ENCODE measurements around the gene FCAMR.

FCAMR gene

DNA sequence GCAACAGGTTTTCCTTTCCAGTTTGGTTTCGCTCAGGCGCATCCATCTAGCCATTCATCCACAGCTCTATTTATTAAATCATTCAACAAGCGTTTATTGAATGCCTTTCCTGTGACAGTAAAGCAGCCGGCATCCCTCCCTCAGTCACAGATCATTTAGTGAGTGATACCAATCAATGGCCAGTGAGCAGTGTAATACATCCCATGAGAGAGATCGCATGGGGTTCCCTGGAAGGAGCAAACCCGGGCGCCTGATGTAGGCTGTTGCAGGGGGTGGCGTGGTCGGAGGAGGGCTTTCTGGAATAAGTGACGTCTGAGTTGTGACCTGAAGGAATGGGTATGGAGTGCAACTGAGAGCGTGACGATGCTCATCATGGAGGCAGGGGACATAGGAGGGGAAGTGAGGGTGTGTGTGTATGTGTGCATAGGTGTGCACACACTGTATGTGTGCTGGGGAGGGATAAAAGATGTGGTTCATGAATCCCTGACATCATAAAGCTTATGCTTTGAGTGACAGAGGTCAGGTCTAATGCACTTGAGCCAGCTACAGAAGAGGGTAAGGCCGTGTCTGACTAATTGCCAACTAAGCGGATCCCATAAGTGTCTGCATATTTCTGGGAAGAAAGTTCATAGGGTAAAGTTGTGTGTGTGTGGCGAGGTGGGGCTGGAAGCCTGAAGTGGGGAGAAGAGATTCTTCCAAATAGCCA, 55.1 kb downstream of the FCAMR start:
- no peak overlapping the region for H3K23ac ChIP-seq (ENCODE audit: low read length)
- H3K36me3 ChIP-seq (ENCODE audit: control insufficient read depth, insufficient read depth, low read length): no peaks in the 10 kb centered on the region
- no CpG with 5 or more reads among the region's 15 CpGs for WGBS (ENCODE audit: extremely low coverage, insufficient coverage, low lambda C conversion rate)

DNA sequence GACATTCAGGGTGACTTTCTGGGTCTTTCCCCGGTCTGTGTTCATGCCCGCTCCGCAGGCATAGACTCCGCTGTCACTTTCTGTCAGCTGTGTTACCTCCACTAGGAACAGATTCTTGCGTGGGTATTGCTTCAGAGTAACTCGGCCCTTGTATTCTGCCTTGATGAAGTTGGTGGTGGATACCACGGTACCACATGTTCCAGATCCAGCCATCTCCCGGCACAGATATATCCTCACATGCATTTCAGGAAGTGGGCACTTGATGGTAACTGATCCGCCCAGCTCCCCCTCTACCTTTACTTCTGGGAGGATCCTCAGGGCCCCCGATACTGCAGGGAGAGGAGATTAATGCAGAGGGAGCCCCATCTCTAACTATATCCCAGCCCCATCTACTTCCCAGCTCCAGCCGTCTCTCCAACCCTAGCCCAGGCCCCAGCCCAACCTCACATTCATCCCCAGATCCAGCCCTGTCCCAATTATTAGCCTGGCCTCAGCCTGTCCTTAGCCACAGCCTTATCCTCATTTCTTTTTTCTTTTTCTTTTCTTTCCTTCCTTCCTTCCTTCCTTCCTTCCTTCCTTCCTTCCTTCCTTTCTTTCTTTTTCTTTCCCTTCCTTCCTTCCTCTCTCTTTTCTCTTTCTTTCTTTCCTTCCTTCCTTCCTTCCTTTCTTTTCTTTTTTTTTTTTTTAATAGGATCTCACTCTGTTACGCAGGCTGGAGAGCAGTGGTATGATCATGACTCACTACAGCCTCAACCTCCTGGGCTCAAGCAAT, 56.3 kb downstream of the FCAMR start:
- Histone ChIP-seq H3K9ac (ENCODE audit: low read length) (no peak overlapping the region), H3K56ac (ENCODE audit: low read length) (no peak overlapping the region), H3K27ac (ENCODE audit: low read depth, low read length) (no peak overlapping the region), H3K79me2 (ENCODE audit: control insufficient read depth, insufficient read depth, low read length) (no peaks in the 10 kb centered on the region), H3K36me3 (ENCODE audit: control insufficient read depth, insufficient read depth, low read length) (no peaks in the 10 kb centered on the region), H2BK5ac (ENCODE audit: low read length) (no peak overlapping the region), H3K79me1 (ENCODE audit: low read length) (no peaks in the 10 kb centered on the region), H3K27me3 (ENCODE audit: insufficient read depth, low read length, poor library complexity) (no peaks in the 10 kb centered on the region), H4K8ac (ENCODE audit: low read depth, low read length) (no peak overlapping the region), H3K18ac (ENCODE audit: low read length) (no peak overlapping the region), H3K23ac (ENCODE audit: low read length) (no peak overlapping the region), H3K4ac (ENCODE audit: low read depth, low read length) (no peak overlapping the region), H3K4me2 (ENCODE audit: low read length) (no peak overlapping the region), H2BK15ac (replicated peaks; ENCODE audit: low read depth) (no peak overlapping the region), H3K4me1 (ENCODE audit: control insufficient read depth, low read depth, low read length) (no peaks in the 10 kb centered on the region), H2AK5ac (ENCODE audit: low read length) (no peak overlapping the region), H3K4me3 (ENCODE audit: low read length) (no peak overlapping the region), H4K5ac (ENCODE audit: low read length) (no peak overlapping the region), H2BK120ac (ENCODE audit: low read depth, low read length) (no peak overlapping the region)
- DNase-seq: no peak
- no CpG with 5 or more reads among the region's 12 CpGs for WGBS (ENCODE audit: extremely low coverage, insufficient coverage, low lambda C conversion rate)

More for the DNA sequence above, 55.1 kb downstream of the FCAMR start:
- Histone ChIP-seq H3K79me2 (ENCODE audit: control insufficient read depth, insufficient read depth, low read length) (no peaks in the 10 kb centered on the region), H2AK5ac (ENCODE audit: low read length) (no peak overlapping the region), H3K79me1 (ENCODE audit: low read length) (no peaks in the 10 kb centered on the region), H3K27ac (ENCODE audit: low read depth, low read length) (no peak overlapping the region), H3K4me1 (ENCODE audit: control insufficient read depth, low read depth, low read length) (no peaks in the 10 kb centered on the region), H3K18ac (ENCODE audit: low read length) (no peak overlapping the region), H4K5ac (ENCODE audit: low read length) (no peak overlapping the region), H3K27me3 (ENCODE audit: insufficient read depth, low read length, poor library complexity) (no peaks in the 10 kb centered on the region), H3K9ac (ENCODE audit: low read length) (no peak overlapping the region), H2BK120ac (ENCODE audit: low read depth, low read length) (no peak overlapping the region), H3K4me2 (ENCODE audit: low read length) (no peak overlapping the region), H3K4me3 (ENCODE audit: low read length) (no peak overlapping the region), H4K8ac (ENCODE audit: low read depth, low read length) (no peak overlapping the region), H2BK5ac (ENCODE audit: low read length) (no peak overlapping the region), H3K56ac (ENCODE audit: low read length) (no peak overlapping the region), H3K4ac (ENCODE audit: low read depth, low read length) (no peak overlapping the region), H2BK15ac (replicated peaks; ENCODE audit: low read depth) (no peak overlapping the region)
- DNase-seq: no peak

DNA sequence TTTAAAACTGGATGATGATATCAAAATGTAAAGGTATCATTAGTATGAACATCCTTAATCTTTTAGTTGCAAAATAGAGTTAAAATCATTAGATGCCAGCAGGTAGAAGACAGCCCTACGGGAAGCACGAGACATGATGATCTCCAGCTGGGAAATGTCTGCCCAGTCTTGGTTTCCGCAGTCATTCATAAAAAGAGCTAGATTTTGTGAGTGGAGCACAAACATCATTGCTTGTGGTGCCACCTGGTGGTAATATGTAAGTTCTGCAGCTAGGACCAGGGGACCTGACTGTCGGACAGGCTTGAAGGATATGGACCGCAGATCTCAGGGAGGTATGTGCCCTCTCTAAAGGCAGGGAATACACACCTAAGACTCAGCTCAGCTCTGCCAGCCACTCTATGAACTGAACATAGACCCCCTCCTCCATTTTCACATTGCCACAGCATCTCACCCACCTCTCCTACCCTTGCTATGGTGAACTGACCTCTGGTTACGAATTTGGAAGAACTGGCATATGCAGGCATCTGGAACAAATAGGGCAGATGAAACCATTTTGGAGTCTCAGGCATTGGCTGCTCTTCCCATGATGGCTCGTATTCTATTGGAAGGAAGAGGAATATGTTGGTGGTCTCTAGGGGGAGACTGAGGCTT, 57.7 kb downstream of the FCAMR start:
- Histone ChIP-seq H3K27me3 (ENCODE audit: insufficient read depth, low read length, poor library complexity) (peaks cover 5% of the 10 kb centered on the region), H2BK15ac (replicated peaks; ENCODE audit: low read depth) (no peak overlapping the region), H3K79me1 (ENCODE audit: low read length) (no peaks in the 10 kb centered on the region), H3K4me3 (ENCODE audit: low read length) (no peak overlapping the region), H3K4me1 (ENCODE audit: control insufficient read depth, low read depth, low read length) (no peaks in the 10 kb centered on the region), H3K18ac (ENCODE audit: low read length) (no peak overlapping the region), H4K5ac (ENCODE audit: low read length) (no peak overlapping the region), H2BK5ac (ENCODE audit: low read length) (no peak overlapping the region), H3K4me2 (ENCODE audit: low read length) (no peak overlapping the region), H3K36me3 (ENCODE audit: control insufficient read depth, insufficient read depth, low read length) (no peaks in the 10 kb centered on the region), H3K23ac (ENCODE audit: low read length) (no peak overlapping the region), H3K27ac (ENCODE audit: low read depth, low read length) (no peak overlapping the region), H3K9ac (ENCODE audit: low read length) (no peak overlapping the region), H4K8ac (ENCODE audit: low read depth, low read length) (no peak overlapping the region), H2AK5ac (ENCODE audit: low read length) (no peak overlapping the region), H3K4ac (ENCODE audit: low read depth, low read length) (no peak overlapping the region), H3K79me2 (ENCODE audit: control insufficient read depth, insufficient read depth, low read length) (no peaks in the 10 kb centered on the region), H3K56ac (ENCODE audit: low read length) (no peak overlapping the region), H2BK120ac (ENCODE audit: low read depth, low read length) (no peak overlapping the region)
- no CpG with 5 or more reads among the region's 7 CpGs for WGBS (ENCODE audit: extremely low coverage, insufficient coverage, low lambda C conversion rate)
- peak; percentile 77 for DNase-seq

DNA sequence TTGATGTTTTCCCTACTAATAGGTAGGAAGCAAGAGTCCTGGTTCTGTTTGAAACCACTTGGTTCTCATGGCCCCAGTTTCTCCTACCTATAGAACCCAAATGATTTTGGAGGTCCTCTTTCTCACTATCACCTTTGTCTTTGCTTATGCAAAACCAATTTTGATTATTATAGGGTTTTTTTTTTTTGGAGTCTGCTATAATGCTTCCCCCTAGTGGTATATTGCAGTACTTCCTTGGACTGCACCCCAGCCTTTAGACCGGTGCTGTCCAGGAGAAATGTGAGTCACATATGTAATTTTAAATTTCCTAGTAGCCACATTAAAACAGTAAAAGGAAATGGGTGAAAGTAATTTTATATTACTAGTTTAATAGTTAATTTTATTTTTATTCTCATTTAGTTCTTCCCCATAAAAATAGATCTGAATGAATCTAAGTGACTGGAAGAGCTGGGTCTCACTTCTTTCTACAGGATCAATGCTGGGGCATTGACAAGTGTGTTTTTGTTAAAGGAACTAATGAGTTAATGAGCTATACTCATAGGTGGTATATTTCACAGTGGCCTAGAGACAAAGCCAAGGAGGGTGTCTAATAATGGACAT, 59.1 kb downstream of the FCAMR start:
- Histone ChIP-seq H3K4me1 (ENCODE audit: control insufficient read depth, low read depth, low read length) (peaks cover 3% of the 10 kb centered on the region), H3K18ac (ENCODE audit: low read length) (no peak overlapping the region), H2BK120ac (ENCODE audit: low read depth, low read length) (no peak overlapping the region), H3K4me3 (ENCODE audit: low read length) (no peak overlapping the region), H3K27me3 (ENCODE audit: insufficient read depth, low read length, poor library complexity) (peaks cover 5% of the 10 kb centered on the region), H2AK5ac (ENCODE audit: low read length) (no peak overlapping the region), H3K4me2 (ENCODE audit: low read length) (no peak overlapping the region), H3K79me1 (ENCODE audit: low read length) (no peaks in the 10 kb centered on the region), H3K79me2 (ENCODE audit: control insufficient read depth, insufficient read depth, low read length) (no peaks in the 10 kb centered on the region), H3K4ac (ENCODE audit: low read depth, low read length) (no peak overlapping the region), H4K5ac (ENCODE audit: low read length) (no peak overlapping the region), H2BK15ac (replicated peaks; ENCODE audit: low read depth) (no peak overlapping the region), H3K27ac (ENCODE audit: low read depth, low read length) (no peak overlapping the region), H4K8ac (ENCODE audit: low read depth, low read length) (no peak overlapping the region), H3K9ac (ENCODE audit: low read length) (no peak overlapping the region), H2BK5ac (ENCODE audit: low read length) (no peak overlapping the region), H3K56ac (ENCODE audit: low read length) (no peak overlapping the region), H3K23ac (ENCODE audit: low read length) (no peak overlapping the region), H3K36me3 (ENCODE audit: control insufficient read depth, insufficient read depth, low read length) (no peaks in the 10 kb centered on the region)
- peak; percentile 44 for DNase-seq
- WGBS (ENCODE audit: extremely low coverage, insufficient coverage, low lambda C conversion rate): no CpG with 5 or more reads among the region's 1 CpG

DNA sequence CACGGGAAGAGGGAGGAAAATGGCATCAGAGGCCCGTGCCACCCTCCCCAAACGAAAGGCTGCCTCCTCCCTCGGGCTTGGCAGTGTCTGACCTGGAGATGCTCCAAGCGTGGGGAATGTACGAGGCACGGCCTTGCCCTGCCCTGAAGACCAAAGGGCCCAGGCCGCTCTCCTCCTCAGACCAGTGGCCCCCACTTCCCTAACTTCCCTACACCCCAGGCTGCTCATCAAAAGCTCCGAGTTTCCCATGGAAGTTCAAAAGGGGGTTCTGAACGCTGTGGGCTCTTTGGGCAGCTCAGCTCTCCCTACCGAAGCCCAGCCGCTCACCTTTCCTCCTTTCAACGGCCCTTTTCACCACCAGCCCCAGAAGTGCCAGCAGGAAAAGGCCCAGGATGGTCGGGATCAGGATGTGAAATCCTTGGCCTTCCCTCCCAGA, 60.4 kb downstream of the FCAMR start:
- no peak overlapping the region for H2BK15ac ChIP-seq (replicated peaks; ENCODE audit: low read depth)
- peak overlapping the region; percentile 52 for H3K9ac ChIP-seq (ENCODE audit: low read length)
- H3K56ac ChIP-seq (ENCODE audit: low read length): peak overlapping the region; percentile 63
- peak; percentile 34 for DNase-seq
- H3K27me3 ChIP-seq (ENCODE audit: insufficient read depth, low read length, poor library complexity): peaks cover 5% of the 10 kb centered on the region
- H3K36me3 ChIP-seq (ENCODE audit: control insufficient read depth, insufficient read depth, low read length): no peaks in the 10 kb centered on the region
- WGBS (ENCODE audit: extremely low coverage, insufficient coverage, low lambda C conversion rate): no CpG with 5 or more reads among the region's 14 CpGs
- H3K79me1 ChIP-seq (ENCODE audit: low read length): no peaks in the 10 kb centered on the region
- no peak overlapping the region for H2BK5ac ChIP-seq (ENCODE audit: low read length)
- no peak overlapping the region for H3K23ac ChIP-seq (ENCODE audit: low read length)
- no peak overlapping the region for H2AK5ac ChIP-seq (ENCODE audit: low read length)
- H3K18ac ChIP-seq (ENCODE audit: low read length): no peak overlapping the region
- peak overlapping the region; percentile 25 for H3K4me3 ChIP-seq (ENCODE audit: low read length)
- peak overlapping the region; percentile 72 for H3K4me2 ChIP-seq (ENCODE audit: low read length)
- no peaks in the 10 kb centered on the region for H3K79me2 ChIP-seq (ENCODE audit: control insufficient read depth, insufficient read depth, low read length)
- no peak overlapping the region for H3K27ac ChIP-seq (ENCODE audit: low read depth, low read length)
- no peak overlapping the region for H4K8ac ChIP-seq (ENCODE audit: low read depth, low read length)
- H3K4ac ChIP-seq (ENCODE audit: low read depth, low read length): no peak overlapping the region
- no peak overlapping the region for H2BK120ac ChIP-seq (ENCODE audit: low read depth, low read length)
- peaks cover 3% of the 10 kb centered on the region for H3K4me1 ChIP-seq (ENCODE audit: control insufficient read depth, low read depth, low read length)
- H4K5ac ChIP-seq (ENCODE audit: low read length): no peak overlapping the region

Measured in mesendoderm (in vitro differentiated cells).